Astrocyte of the cerebellum (primary cell): Measurements from ENCODE around the gene IL21R.
A peak's percentile ranks its signal among the peaks of the same experiment; 100 is the strongest.

Source experiments
- DNase-seq: peaks from one replicate; pipeline ENCODE4 v3.0.0-alpha.2; 2011; ENCODE audit warnings: low read depth
- H3K4me3 ChIP-seq: 2 replicates; pipeline ENCODE4 v1.5.1; 2011; ENCODE audit warnings: mild to moderate bottlenecking, low read depth, low read length, moderate library complexity
- in situ Hi-C: cut with HindIII; loops from 2 replicates; pipeline ENCODE4 v1.10.0; 2017; ENCODE audit warnings: low sequenced_read_pairs
- TF ChIP-seq, protein P1 (sequence below): IDR thresholded peaks from 2 replicates; pipeline ENCODE4 v1.5.1; 2012; ENCODE audit warnings: low read length, low read depth, moderate library complexity, mild to moderate bottlenecking; ENCODE audit errors: missing control alignments

Gene IL21R

DNA sequence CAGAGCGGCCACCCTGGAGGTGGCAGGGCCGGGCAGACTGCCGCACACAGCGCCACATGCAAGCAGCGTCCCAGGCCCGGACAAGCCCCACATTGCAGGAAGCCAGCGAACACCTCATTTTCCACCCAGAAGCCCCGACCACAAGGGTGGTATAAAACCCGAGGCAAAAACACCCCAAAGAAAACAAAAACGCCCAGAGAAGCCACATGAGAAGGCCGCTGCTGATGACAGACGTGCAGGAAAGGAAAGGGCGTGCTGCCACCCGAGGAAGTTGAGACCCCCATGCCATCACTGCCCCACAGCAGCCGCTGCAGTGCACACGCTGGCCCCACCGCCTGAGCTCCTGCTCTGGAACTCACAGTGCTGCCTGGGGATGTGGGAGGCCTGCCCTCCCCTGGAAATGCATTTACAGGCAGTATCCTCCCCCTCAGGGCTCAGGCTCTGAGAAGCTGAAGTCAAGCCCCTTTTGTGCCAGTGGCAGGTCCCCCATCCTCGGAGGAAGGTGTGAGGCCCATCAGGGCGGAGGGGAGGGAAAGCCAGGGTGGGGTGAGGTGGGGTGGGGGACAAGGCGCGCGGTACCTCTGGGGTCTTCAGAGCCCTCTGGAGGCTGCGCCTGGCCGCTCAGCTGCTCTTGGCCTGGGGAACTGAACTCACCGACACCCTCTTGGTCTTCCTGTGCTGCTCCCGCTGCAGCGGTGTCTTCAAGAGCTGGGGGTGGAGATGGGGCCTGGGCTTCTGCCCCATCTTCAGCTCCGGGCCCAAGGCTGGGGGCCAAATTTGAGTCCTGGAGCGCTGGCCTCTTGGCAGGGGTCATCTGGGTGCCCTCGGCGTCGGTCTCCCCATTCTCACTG is 62.0 kb downstream of the IL21R start:
- in situ Hi-C loops = no loop called here
- TF ChIP-seq, protein P1, sequence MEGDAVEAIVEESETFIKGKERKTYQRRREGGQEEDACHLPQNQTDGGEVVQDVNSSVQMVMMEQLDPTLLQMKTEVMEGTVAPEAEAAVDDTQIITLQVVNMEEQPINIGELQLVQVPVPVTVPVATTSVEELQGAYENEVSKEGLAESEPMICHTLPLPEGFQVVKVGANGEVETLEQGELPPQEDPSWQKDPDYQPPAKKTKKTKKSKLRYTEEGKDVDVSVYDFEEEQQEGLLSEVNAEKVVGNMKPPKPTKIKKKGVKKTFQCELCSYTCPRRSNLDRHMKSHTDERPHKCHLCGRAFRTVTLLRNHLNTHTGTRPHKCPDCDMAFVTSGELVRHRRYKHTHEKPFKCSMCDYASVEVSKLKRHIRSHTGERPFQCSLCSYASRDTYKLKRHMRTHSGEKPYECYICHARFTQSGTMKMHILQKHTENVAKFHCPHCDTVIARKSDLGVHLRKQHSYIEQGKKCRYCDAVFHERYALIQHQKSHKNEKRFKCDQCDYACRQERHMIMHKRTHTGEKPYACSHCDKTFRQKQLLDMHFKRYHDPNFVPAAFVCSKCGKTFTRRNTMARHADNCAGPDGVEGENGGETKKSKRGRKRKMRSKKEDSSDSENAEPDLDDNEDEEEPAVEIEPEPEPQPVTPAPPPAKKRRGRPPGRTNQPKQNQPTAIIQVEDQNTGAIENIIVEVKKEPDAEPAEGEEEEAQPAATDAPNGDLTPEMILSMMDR = no peak
- no peak for DNase-seq
- no peak overlapping the region for H3K4me3 ChIP-seq

DNA sequence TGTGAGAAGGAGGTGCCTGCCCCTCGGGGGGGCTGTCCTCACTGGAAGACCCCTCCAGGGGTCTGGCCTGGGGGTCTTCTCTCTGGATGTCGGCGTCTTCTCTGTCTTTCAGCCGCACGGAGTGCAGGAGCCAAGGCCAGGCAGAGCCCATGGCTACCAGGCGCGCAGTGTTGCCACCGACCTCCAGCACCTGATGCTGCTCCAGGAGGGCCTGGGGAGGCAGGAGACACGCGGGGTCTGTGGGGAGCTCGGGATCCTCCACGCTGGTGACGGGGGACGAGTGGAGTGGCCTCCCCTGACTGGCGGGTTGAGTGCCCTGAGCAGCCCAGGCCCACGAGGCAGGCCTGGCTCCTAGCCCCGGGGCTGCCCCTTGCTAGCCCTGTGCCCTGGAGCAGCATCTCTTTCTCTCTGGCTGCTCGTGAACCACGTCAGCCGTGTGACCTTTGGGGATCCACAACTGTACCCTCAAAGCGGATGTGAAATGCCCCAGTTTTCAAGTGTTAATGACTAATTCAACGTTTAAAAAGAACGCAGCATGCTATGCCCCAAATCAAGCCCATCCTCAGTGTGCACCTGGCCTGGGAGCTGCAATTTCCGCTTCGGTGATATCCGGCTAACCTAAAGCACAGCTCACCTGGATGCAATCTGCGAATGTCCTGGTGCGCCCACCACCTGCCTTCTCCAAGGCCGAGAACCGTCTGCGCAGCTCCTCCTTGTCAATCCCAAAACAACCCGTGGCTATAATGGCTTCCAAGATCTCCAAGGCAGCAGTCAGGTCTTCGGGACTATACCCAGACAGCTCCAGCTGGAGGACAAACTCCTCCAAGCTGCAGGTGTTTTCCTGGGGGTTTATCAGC is 62.9 kb downstream of the IL21R start:
- TF ChIP-seq, protein P1 = no peak
- H3K4me3 ChIP-seq = no peak overlapping the region
- DNase-seq = no peak
- in situ Hi-C loops = no loop called here

DNA sequence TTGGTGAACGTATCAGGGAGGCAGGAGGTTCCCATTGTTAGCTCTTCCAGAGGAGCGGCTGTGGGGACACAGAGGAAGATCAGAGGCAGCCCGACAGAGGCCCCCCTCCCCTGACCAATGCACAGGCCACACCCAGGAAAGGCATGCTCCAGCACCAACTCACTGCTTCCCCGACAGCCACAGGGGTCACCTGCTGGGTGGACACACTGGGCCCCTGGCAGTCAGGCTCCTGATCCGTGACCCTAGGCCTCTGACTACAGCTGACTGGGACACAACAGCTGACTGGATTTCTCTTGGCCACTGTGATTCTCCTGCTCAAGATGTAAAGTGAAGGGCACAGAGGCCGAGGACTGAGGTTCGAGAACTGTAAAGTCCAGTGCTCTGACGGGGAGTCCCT is 63.5 kb downstream of the IL21R start:
- H3K4me3 ChIP-seq = no peak overlapping the region
- DNase-seq = no peak
- in situ Hi-C loops = no loop called here

DNA sequence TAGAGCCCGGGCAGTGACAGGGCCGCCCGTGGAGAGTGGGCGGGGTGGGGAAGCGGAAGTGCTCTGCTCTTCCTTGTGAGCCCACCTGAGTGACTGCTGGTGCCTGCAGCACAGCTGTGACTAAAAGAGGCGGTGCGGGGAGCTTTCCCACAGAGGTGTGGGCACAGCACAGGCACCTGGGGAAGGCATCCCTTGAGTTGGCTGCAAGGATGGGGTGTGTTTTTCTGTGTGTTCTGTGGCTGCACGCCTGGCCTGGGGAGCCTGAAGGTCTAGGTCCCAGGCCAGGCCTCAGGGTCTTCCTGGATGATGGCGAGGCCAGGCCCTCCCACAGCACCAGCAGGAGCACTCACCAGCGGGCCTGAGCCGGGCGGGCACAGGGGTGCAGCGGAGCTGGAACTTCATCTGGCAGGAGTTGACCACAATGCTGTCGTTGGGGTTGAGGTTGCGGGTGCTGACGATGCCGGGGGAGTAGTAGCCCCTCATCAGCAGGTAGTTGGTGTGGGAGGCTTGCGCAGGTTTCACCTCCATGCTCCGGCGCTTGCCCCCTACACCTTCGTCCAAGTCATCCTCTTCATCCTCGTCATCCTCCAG is 67.1 kb downstream of the IL21R start:
- H3K4me3 ChIP-seq = no peak overlapping the region
- DNase-seq = no peak
- in situ Hi-C loops = no loop called here
- TF ChIP-seq, protein P1 = no peak

More for the DNA sequence above, 63.5 kb downstream of the IL21R start:
- TF ChIP-seq, protein P1 = no peak

DNA sequence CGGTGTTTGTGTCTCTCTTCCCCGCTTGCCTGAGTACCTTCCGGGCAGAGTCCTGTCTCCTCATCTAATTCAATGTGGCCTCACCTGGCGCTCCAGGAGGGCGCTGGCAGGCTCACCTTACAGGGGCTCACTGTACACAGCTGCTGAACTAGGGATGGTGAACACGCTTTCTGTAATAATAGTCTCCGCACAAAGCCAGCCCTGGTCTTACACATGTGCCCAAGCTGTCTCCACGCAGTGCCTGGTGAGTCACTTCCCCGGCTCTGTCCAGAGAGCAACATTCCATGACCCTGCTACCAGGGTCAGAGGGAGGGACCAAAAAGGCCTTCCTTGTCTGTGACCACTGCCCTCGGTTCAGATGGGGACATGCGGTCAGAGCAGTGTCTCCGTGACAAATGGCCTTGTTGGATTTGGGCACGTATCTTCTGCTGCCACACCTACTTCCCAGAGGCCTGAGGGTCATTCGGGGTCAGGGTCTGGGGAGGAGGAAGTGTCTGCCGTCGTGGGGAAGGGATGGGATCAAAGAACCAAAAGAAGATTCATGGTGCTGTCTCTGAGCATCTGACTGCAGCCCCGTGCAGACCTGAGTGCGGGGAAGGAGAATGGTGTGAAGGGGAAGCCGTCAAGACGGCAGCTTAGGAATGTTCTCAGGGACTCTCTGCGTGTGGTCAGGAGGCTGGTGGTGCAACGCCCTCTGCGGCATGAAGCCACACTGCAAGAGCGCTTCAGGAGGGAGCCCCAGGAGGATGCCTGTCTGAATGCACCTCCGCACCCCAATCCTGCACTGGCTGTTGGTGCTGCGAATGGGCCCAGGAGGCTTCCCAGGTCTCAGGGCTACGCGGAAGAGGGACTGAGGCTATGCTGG is 68.8 kb downstream of the IL21R start:
- H3K4me3 ChIP-seq = no peak overlapping the region
- in situ Hi-C loops = no loop called here
- TF ChIP-seq, protein P1 = peak; percentile 4
- DNase-seq = no peak
